GM12891 (cell line): Measurements from ENCODE around the gene TFAP2C.
"Not testable (repeated sequence)": the region's sequence is repeated elsewhere in the genome, so short reads cannot be mapped to it uniquely, and the experiment has no call there.

Experiments
- DNase-seq: peaks from one replicate; pipeline ENCODE4 v3.0.0; 2011; ENCODE audit warnings: low spot score; ENCODE audit not compliant: insufficient read length
- FAIRE-seq: peaks from 2 replicates; lab custom pipeline; 2011; peaks lifted over from hg19 to GRCh38; lab: Jason Lieb, UNC
- PAX5 ChIP-seq: IDR thresholded peaks from 2 replicates; pipeline ENCODE4 v1.6.1; 2011; ENCODE audit warnings: low read length, moderate library complexity, mild to moderate bottlenecking; ENCODE audit not compliant: insufficient read depth, severe bottlenecking
- POLR2A ChIP-seq: IDR thresholded peaks from 2 replicates; pipeline ENCODE4 v1.6.1; 2011; ENCODE audit warnings: low read depth, low read length, control low read depth
- POLR2AphosphoS5 ChIP-seq: IDR thresholded peaks from 2 replicates; pipeline ENCODE4 v1.6.1; 2011; ENCODE audit warnings: low read depth, low read length, control low read depth
- POU2F2 ChIP-seq: IDR thresholded peaks from 2 replicates; pipeline ENCODE4 v1.6.1; 2011; ENCODE audit warnings: low read depth, mild to moderate bottlenecking, control low read depth, low read length, moderate library complexity
- SPI1 ChIP-seq: IDR thresholded peaks from 2 replicates; pipeline ENCODE4 v1.6.1; 2011; ENCODE audit warnings: low read depth, low read length, control low read depth
- TAF1 ChIP-seq: IDR thresholded peaks from 2 replicates; pipeline ENCODE4 v1.6.1; 2011; ENCODE audit warnings: low read depth, low read length, control low read depth

The TFAP2C gene

GRCh38 chr20:56610098-56610497 is 19.0 kb upstream of the TFAP2C start:
- FAIRE-seq (no peak), DNase-seq (no peak)
- TF ChIP-seq POLR2AphosphoS5 (no peak), POU2F2 (no peak), SPI1 (no peak), PAX5 (no peak), TAF1 (no peak), POLR2A (no peak)

DNA sequence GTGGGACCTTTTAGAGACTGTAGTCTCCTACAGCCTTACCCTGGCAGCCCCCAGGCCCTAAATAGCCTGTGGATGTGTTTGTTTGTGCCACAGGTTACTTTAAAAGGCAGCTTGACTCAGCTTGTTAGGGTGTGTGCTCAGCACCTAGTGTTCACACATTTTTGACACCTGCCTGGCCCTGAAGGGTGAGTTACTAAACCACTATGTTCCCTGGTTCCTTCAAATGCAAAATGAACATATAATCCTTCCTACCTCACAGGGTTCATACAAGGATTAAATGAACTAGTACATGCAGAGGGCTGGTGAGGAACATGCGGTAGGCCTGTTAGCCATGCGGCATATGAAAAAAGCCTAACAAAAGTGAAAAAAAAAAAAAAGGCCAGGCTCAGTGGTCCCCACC is 14.9 kb upstream of the TFAP2C start:
- TF ChIP-seq SPI1 (no peak), POLR2AphosphoS5 (no peak), POLR2A (no peak), PAX5 (no peak), TAF1 (no peak), POU2F2 (no peak)
- DNase-seq, result no peak
- FAIRE-seq, result no peak

DNA sequence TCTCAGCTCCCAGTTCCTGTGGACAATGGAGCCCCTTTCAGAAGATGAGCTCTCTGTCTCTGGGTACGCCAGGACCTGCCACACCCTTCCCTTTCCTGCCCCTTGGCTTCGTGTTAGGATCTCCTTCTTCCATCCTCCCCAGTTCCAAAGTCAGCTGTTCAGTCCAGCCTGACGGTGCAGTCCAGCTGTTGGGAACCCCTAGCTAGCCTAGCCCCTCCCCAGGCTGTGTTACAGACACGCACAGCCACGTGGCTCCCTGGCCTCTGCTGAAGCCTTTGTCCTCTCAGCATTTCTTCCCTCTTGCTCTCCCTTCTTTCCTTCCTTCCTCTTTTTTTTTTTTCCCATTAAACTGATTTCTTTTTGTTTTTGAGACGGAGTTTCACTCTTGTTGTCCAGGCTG is 12.4 kb upstream of the TFAP2C start:
- TF ChIP-seq PAX5 (no peak), POLR2AphosphoS5 (no peak), POLR2A (no peak), TAF1 (no peak), SPI1 (no peak), POU2F2 (no peak)
- no peak for DNase-seq
- no peak for FAIRE-seq

DNA sequence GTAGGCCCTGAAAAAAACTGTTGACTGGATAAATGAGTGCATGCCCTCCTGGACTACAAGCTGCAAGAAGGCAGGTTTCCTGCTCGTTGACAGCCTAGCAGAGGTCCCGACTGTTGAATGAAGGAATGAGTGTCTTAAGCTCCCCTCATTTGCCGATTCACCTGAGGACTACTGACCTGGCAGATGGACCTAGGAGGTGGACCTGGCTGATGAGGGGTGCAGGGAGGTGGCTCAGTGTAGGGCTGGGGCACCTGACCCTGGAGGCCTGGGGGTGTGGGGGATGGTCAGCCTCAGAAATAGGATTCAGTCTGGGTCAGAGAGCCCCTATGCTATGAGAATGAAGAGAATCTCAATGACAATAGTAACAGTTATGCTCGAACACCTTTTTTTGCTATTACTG is 11.6 kb upstream of the TFAP2C start:
- DNase-seq (no peak), FAIRE-seq (no peak)
- TF ChIP-seq POLR2AphosphoS5 (no peak), POU2F2 (no peak), TAF1 (no peak), POLR2A (no peak), SPI1 (no peak), PAX5 (no peak)

- no peak for FAIRE-seq
- DNase-seq, result no peak
- TF ChIP-seq PAX5 (no peak), POU2F2 (no peak), POLR2A (no peak)
These were observed 7.4 kb upstream of the TFAP2C start for GRCh38 chr20:56621730-56622129.

DNA sequence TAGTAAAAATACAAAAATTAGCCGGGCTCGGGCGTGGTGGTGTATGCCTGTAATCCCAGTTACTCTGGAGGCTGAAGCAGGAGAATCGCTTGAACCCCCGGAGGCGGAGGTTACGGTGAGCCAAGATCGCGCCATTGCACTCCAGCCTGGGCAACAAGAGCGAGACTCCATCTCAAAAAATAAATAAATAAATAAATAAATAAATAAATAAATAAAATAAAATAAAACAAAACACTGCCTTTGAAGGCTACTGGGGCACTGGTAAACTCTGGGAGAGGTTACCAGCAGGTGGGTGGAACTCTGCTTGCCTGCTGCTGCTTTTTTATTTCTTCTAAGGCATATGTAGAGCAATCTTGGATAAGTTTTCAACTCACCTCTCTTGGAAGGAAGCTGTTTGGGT is 5.2 kb upstream of the TFAP2C start:
- DNase-seq, FAIRE-seq: not testable (repeated sequence)

DNA sequence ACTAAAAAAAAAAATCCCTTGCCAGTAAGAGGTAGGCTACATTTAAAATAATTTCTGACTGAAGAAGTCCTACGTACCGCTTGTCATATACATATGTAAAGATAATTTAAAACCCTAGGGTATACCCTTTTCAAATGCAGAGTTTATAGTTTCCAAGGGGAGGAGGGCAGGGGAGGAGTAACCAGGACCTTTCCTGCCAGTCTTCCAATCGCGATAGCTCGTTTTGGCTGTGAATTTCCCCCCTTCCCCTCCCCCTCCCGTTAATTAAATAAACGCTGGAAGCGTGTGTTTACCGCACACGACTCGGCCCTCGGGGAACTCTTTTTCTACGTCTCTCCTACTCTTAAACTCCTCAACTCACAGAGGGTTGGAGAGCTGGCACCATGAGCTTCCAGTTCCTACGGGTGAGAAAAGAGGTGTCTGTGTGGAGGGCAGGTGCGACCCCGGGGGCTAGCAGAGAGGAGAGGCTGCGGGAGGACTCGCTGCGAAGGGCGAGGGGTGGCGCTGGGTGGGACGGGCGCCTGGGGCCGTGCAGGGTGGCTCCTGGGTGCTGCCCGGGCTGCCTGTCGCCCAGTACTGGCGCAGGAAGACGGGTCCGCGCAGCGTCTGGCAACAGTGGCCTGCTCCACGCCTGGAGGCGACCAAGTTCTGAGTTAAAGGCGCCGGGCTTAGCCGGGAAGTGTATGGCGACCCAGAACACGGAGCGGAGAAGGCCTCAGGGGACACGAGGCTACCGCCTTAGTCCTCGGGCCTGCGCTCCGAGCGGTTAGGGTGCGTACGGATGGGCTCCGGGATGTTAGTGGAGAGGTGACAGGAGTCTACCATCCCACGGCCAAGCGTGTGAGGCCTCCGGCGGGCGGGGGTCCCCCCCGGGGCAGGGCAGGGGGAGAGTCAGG is 4.1 kb upstream of the TFAP2C start:
- no peak for TF ChIP-seq POLR2A
- no peak for TF ChIP-seq POLR2AphosphoS5
- TF ChIP-seq PAX5, result no peak
- no peak for TF ChIP-seq POU2F2
- TF ChIP-seq TAF1, result no peak
- TF ChIP-seq SPI1, result no peak
- DNase-seq, result no peak
- no peak for FAIRE-seq

DNA sequence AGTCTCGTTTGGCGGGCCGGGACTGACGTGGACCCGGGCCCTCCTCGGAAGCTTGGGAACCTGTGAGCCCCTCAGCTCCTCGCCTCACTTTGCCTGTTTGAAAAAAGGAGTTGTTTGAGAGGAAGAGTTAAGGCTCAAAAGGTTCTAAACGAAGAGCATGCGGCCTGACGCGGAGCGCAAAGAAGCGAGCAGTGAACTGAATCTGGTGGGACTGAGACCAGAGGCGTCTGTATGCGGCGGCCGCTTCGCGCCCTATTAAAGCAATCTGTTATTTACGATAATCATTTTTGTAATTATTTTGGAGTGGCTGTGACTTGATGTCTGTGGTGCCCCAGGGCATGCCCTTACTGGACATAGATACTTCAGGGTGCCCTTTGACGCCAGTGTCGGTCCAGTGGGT is 3.3 kb upstream of the TFAP2C start:
- no peak for TF ChIP-seq SPI1
- DNase-seq, result no peak
- FAIRE-seq, result no peak

DNA sequence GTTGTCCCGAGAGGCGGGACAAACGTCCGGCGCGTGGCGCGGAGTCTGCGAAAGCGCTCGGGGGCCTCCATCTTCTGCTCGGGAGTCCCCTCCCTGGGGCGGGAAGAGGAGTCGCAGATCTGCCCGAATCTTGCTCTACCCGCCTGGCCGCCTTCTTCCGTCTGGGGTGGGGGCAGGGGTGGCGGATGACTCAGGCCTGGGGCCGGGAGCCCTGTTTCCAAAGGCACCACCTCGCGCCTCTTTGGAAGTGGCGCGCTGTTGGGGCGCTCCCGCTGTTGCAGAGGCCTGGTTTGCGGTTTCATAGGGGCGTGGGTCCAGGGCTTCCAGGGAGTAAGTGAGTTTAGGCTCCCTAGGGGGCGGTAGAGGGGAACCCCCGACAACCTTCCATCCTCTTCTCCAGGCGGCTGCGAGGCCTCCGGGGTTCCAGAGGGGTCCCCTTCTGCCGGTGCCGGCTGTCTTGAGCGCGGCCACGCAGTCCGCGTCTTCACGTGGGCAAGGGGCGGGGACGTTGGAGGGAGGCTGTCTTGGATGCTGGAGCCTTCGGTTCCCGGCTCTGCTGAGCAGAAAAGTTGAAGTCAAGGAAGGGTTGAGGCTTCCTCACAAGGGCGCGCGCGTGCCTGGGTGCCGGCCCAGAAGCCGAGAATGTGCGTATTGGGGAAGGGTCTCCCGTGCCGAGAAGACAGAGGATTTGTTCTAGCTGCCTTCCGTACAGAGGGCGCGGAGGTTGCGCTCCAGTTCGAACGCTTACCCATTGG is 2.6 kb upstream of the TFAP2C start:
- TF ChIP-seq POLR2AphosphoS5, result no peak
- TF ChIP-seq TAF1, result no peak
- TF ChIP-seq POU2F2, result no peak
- no peak for TF ChIP-seq PAX5
- TF ChIP-seq POLR2A, result no peak
- TF ChIP-seq SPI1, result no peak
- DNase-seq, result peak; percentile 43
- no peak for FAIRE-seq
